GM18507 (cell line): Measurements from ENCODE around the gene ARHGEF7.

Experiments used
- DNase-seq: peaks from one replicate; pipeline ENCODE4 v3.0.0; 2011; ENCODE audit warnings: low read depth; ENCODE audit not compliant: insufficient read length; ENCODE audit errors: extremely low spot score
- FAIRE-seq: peaks from 2 replicates; lab custom pipeline; 2011; peaks lifted over from hg19 to GRCh38; lab: Jason Lieb, UNC

Gene ARHGEF7

GRCh38 chr13:111211789-111212516 is 96.8 kb downstream of the ARHGEF7 start:
- no peak for FAIRE-seq

DNA sequence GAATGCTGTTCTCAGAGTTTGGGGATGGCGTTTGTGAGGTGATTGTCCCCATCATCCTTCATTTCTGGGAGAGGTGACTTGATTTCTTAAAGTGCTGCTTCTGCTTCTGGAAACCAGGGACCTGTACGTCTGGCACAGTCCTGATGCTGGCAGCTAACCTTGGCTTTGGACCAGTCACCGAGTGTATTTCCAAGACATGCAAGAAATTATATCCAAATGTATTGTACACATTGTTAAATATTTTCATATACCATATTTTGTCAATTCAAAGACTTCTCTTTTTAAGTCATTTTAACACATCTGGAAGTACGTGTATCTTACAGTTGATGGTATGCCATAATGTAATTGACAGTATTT is 97.4 kb downstream of the ARHGEF7 start:
- DNase-seq: no peak
- no peak for FAIRE-seq

More at GRCh38 chr13:111211789-111212516, 96.8 kb downstream of the ARHGEF7 start:
- no peak for DNase-seq

- DNase-seq (no peak), FAIRE-seq (no peak)
Observed at GRCh38 chr13:111213964-111214726, 99.0 kb downstream of the ARHGEF7 start.

- FAIRE-seq: no peak
- DNase-seq: no peak
Observed at GRCh38 chr13:111215081-111216047, 100.3 kb downstream of the ARHGEF7 start.

GRCh38 chr13:111216166-111216960 is 101.3 kb downstream of the ARHGEF7 start:
- DNase-seq (no peak), FAIRE-seq (peak; percentile 36)

DNA sequence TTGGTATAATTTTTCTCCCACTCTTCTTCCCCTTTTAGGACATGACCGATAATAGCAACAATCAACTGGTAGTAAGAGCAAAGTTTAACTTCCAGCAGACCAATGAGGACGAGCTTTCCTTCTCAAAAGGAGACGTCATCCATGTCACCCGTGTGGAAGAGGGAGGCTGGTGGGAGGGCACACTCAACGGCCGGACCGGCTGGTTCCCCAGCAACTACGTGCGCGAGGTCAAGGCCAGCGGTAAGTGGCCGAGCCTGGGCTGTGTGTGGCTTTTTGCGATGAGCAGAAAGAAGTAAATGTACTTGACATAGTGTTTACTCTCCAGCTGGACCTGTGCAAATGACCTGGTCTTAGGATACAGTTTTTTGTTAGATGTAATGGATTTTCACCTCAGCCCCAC is 102.5 kb downstream of the ARHGEF7 start:
- no peak for FAIRE-seq
- no peak for DNase-seq

GRCh38 chr13:111219280-111219679 is 104.2 kb downstream of the ARHGEF7 start:
- DNase-seq: no peak
- no peak for FAIRE-seq

DNA sequence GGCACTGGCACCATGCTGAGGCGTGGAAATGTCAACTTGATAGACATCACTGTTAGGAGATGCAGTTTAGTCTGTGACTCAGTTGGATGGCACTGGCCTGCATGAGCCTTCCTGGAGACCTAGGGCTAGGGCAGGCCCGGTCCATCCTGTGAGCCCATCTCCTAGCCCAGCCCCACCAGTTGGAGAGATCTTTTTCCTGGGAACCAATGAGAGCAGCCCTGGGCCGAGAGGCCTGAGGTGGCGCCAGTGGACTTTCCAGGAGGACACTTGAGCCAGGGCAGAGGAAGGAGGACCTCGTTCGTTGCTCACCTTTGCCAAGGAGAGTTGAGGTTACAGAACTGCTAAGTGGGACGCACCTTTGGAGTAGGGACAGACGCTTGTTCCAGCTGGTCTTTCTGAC is 104.8 kb downstream of the ARHGEF7 start:
- DNase-seq (no peak), FAIRE-seq (no peak)

GRCh38 chr13:111225166-111225565 is 110.1 kb downstream of the ARHGEF7 start:
- DNase-seq (no peak), FAIRE-seq (no peak)

- FAIRE-seq (no peak), DNase-seq (no peak)
Observed at GRCh38 chr13:111225810-111226546, 110.9 kb downstream of the ARHGEF7 start.

DNA sequence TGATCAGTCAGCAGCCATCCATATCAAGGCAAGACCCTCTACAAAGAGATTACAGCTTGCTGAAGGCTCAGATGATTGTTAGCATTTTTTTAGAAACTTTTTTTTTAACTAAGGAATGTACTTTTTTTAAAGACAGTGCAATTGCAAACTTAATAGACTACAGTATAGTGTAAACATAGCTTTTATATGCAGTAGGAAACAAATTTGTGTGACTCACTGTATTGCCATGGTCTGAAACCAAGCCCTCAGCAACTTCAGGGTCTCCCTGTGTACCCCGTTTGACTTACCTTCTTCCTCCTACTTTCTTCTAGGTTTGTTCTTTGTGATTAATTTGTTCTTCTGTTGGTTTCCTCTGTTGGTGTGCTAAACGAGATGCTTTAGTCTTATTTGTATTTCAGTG is 112.3 kb downstream of the ARHGEF7 start:
- DNase-seq: no peak
- FAIRE-seq: no peak

- no peak for DNase-seq
Observed at GRCh38 chr13:111228262-111229144, 113.4 kb downstream of the ARHGEF7 start.

DNA sequence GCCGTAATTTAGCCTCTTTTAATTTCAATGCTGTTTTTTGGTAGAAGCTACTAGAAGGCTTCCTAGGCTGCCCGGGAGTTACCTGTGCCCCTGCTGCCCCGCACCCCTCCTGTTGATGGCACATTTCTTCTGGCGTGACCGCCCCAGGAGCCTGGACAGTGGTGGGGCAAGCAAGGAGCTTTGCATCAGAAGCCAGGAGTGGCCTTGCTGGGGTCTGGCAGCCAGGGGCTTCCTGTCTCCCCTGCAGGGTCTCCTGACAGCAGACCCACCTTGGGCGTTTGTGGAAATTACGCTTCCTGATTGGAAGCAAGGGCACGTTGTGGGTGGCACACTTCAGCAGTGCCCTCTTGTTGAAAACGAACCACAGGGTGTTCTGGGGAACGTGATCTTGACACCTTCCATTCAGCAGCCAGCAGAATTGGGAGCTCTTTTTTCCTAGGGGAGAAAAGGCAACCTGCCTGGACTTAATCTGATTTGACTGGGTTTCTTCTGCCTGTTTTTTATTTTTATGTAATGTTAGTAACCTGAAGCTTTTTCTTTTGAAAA is 115.3 kb downstream of the ARHGEF7 start:
- DNase-seq (no peak), FAIRE-seq (no peak)

More at GRCh38 chr13:111228262-111229144, 113.4 kb downstream of the ARHGEF7 start:
- no peak for FAIRE-seq

- DNase-seq (no peak), FAIRE-seq (no peak)
Observed at GRCh38 chr13:111232191-111232590, 117.1 kb downstream of the ARHGEF7 start.

GRCh38 chr13:111233080-111233479 is 118.0 kb downstream of the ARHGEF7 start:
- no peak for DNase-seq
- FAIRE-seq: no peak

DNA sequence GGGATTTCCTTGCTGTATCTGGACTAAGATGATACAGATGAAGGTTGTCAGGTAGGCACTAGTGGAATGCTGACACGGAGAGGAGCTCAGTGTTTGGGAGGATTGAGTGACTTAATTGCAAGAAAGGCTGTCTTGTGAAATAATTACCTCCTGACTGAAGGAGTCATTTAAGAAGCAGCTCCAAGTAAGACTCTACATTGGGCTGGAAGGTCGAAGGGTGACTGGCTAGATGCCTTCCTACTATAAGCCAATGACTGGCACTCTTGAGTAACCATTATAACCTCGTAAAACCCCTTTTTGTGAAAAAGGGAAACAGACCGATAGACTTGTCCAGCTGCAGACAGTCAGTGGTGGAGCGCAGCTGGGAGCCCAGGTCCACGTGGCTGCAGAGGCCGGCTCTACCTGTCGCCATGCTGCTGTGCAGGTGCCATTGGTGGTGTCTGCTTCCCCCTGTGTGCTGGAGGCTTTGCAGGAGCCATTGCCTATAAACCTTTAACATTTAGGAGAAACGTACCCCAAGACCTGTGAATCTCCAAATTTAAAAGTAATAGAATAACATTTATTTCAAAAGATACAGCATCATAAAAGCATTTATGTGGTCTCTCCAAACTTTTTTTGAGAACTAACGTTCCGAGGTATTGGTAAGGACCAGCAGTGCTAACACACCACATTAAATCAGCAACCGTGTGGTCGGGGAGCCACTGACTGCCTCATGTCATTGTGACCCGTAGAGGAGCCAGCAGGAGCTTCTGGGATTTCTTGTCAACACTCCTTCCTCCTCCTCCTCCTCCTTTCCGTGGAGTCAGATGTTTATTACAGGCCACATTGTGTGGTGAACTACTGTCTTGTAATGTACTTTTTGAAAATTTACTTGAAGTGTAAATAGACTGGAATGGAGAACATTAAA is 124.9 kb downstream of the ARHGEF7 start:
- DNase-seq: no peak
- no peak for FAIRE-seq
